SK-N-SH (cell line): Measurements from ENCODE around the gene PCDHGA11. TPM values are rescaled to one million over a fixed set of nuclear protein-coding genes. Genes with fewer than 3 reads are reported as not detected.
A peak's percentile ranks its signal among the peaks of the same experiment; 100 is the strongest.

Experiments
- CTCF ChIA-PET: fragments of 300-600, 350-600 bp; formaldehyde crosslinking; extraction: SDS; loops from one replicate; lab custom pipeline; 2021; lab: Yijun Ruan, JAX
- POLR2A ChIA-PET: fragments of 350-600 bp; sonication (Branson Sonifier 250); formaldehyde crosslinking; extraction: SDS; loops from one replicate; lab custom pipeline; 2020; ENCODE audit warnings: antibody characterized with exemption, inconsistent platforms; lab: Yijun Ruan, JAX
- DNase-seq: peaks from one replicate; pipeline ENCODE4 v3.0.0; 2012
- H2AFZ ChIP-seq: fragments of 200-600 bp; sonication (generic); 2 replicates; pipeline ENCODE4 v1.8.1; 2016; ENCODE audit warnings: antibody characterized with exemption, mild to moderate bottlenecking, low read depth
- H3F3A ChIP-seq: fragments of 200-600 bp; sonication (generic); replicated peaks from 2 replicates; pipeline ENCODE3; 2016; ENCODE audit warnings: antibody characterized with exemption, mild to moderate bottlenecking; ENCODE audit not compliant: insufficient read depth
- H3K27ac ChIP-seq, 2 experiments: fragments of 200-500 bp in 1 of 2; fragments of 200-600 bp in 1 of 2; sonication (Bioruptor generic) in 1 of 2; sonication (generic), shearing (Covaris generic) in 1 of 2; 2 replicates each; pipeline versions ENCODE4 v1.5.1 to v1.6.1; 2014 to 2016; ENCODE audit warnings: low read depth in 2 of 2, inconsistent platforms in 1 of 2, low read length in 1 of 2, mild to moderate bottlenecking in 1 of 2, mixed read lengths in 1 of 2
- H3K27me3 ChIP-seq: fragments of 200-600 bp; sonication (generic), shearing (Covaris generic); 2 replicates; pipeline ENCODE4 v1.6.1; 2016; ENCODE audit warnings: mixed run types; ENCODE audit not compliant: insufficient read depth
- H3K36me3 ChIP-seq, 2 experiments: fragments of 200-500 bp in 1 of 2; fragments of 200-600 bp in 1 of 2; sonication (Bioruptor generic) in 1 of 2; sonication (generic) in 1 of 2; replicated peaks in 1 of 2; 2 replicates each; pipeline versions ENCODE3 to v1.5.1; 2014 to 2016; ENCODE audit warnings: low read length in 1 of 2, mild to moderate bottlenecking in 1 of 2; ENCODE audit not compliant: insufficient read depth in 2 of 2, control insufficient read depth in 1 of 2
- H3K4me1 ChIP-seq, 2 experiments: fragments of 200-500 bp in 1 of 2; fragments of 200-600 bp in 1 of 2; sonication (Bioruptor generic) in 1 of 2; sonication (generic), shearing (Covaris generic) in 1 of 2; 2 replicates each; pipeline versions ENCODE4 v1.5.1 to v1.6.1; 2014 to 2016; ENCODE audit warnings: low read depth in 1 of 2, low read length in 1 of 2, mixed run types in 1 of 2; ENCODE audit not compliant: insufficient read depth in 2 of 2, control insufficient read depth in 1 of 2
- H3K4me2 ChIP-seq: fragments of 200-600 bp; sonication (generic), shearing (Covaris generic); 2 replicates; pipeline ENCODE4 v1.6.1; 2017; ENCODE audit warnings: mixed run types
- H3K4me3 ChIP-seq, 2 experiments: fragments of 200-500 bp in 1 of 2; fragments of 200-600 bp in 1 of 2; sonication (Bioruptor generic) in 1 of 2; sonication (generic), shearing (Covaris generic) in 1 of 2; 2 replicates each; pipeline versions ENCODE4 v1.5.1 to v1.8.1; 2014 to 2016; ENCODE audit warnings: low read depth in 2 of 2, inconsistent platforms in 1 of 2, low read length in 1 of 2, mild to moderate bottlenecking in 1 of 2, mixed read lengths in 1 of 2, moderate library complexity in 1 of 2
- H3K79me2 ChIP-seq: fragments of 200-600 bp; sonication (generic); 2 replicates; pipeline ENCODE4 v1.8.1; 2017; ENCODE audit warnings: mild to moderate bottlenecking; ENCODE audit not compliant: insufficient read depth
- H3K9ac ChIP-seq: fragments of 200-600 bp; sonication (generic); 2 replicates; pipeline ENCODE4 v1.6.1; 2017; ENCODE audit warnings: mixed run types
- H3K9me2 ChIP-seq: fragments of 200-600 bp; sonication (generic); 2 replicates; pipeline ENCODE4 v1.6.1; 2017; ENCODE audit warnings: mixed run types
- H3K9me3 ChIP-seq: fragments of 200-600 bp; sonication (generic); 2 replicates; pipeline ENCODE4 v1.6.1; 2017; ENCODE audit warnings: mixed run types, mild to moderate bottlenecking, moderate library complexity
- H4K20me1 ChIP-seq: fragments of 200-600 bp; sonication (generic); 2 replicates; pipeline ENCODE4 v1.6.1; 2017; ENCODE audit warnings: mild to moderate bottlenecking, mixed run types; ENCODE audit not compliant: insufficient read depth
- CHD2 ChIP-seq: fragments of 150-350 bp; IDR thresholded peaks from 2 replicates; pipeline ENCODE4 v1.6.1; 2018; ENCODE audit warnings: low read length; ENCODE audit not compliant: partially characterized antibody
- EP300 ChIP-seq, 2 experiments: IDR thresholded peaks; 2 replicates each; pipeline versions ENCODE4 v1.4.0 to v1.6.1; 2012; ENCODE audit warnings: borderline replicate concordance in 1 of 2, low read depth in 1 of 2, low read length in 1 of 2
- TAF1 ChIP-seq: IDR thresholded peaks from 2 replicates; pipeline ENCODE4 v1.6.1; 2012; ENCODE audit warnings: low read depth, mild to moderate bottlenecking, low read length, moderate library complexity, borderline replicate concordance
- TEAD4 ChIP-seq: IDR thresholded peaks from 2 replicates; pipeline ENCODE4 v1.4.0; 2012; ENCODE audit warnings: mild to moderate bottlenecking, borderline replicate concordance; ENCODE audit not compliant: insufficient read depth
- YY1 ChIP-seq: IDR thresholded peaks from 2 replicates; pipeline ENCODE4 v1.4.0; 2012; ENCODE audit warnings: low read depth, mild to moderate bottlenecking
- ZBTB33 ChIP-seq: IDR thresholded peaks from 2 replicates; pipeline ENCODE4 v1.4.0; 2012; ENCODE audit warnings: low read depth, borderline replicate concordance
- WGBS: methylation state at CpG from one replicate; pipeline ENCODE4 v1.1.6; 2017; ENCODE audit warnings: low lambda C conversion rate; 5-methylcytosine and 5-hydroxymethylcytosine counted together
- polyA plus RNA-seq, 3 experiments: library from polyadenylated mRNA; depleted of rRNA; stranded (reverse); fragments of >200 nt; gene quantifications; 2 replicates each; pipeline ENCODE4 v1.2.3, GENCODE V29; 2012

The PCDHGA11 gene
- polyA plus RNA-seq (2012; rRNA removed), result 0.18 and 0.23 TPM in 2 replicates
- polyA plus RNA-seq (2012; cell fraction: cytosol; rRNA removed), result 0.10 and 0.13 TPM in 2 replicates
- 0.73 and 0.85 TPM in 2 replicates for polyA plus RNA-seq (2012; cell fraction: nucleus; rRNA removed)

- CTCF ChIA-PET, result interaction anchor here (0.9 to 2.7 kb wide), 6 partner anchors 17 to 197 kb away, joined by 3 to 10 read pairs (median 6); partner anchors contain the start of gene PCDHB14
- H3K79me2 ChIP-seq, result peaks cover 23% of the 10 kb centered on the region
- H3K36me3 ChIP-seq, result peaks cover 3 to 57% of the 10 kb centered on the region in 2 experiments
- 93% methylated on average over 42 of the region's 42 CpGs for WGBS
- no peaks in the 10 kb centered on the region for H3K27me3 ChIP-seq
- no peak within 1 kb of the TSS for H2AFZ ChIP-seq
- TF ChIP-seq TEAD4, result no peak
- no peak for TF ChIP-seq ZBTB33
- TF ChIP-seq YY1, result no peak
- no peak for TF ChIP-seq EP300 (IDR thresholded peaks at IDR 0.05; ENCODE audit: borderline replicate concordance in 1 of 2, low read depth in 1 of 2, low read length in 1 of 2)
- no peak for TF ChIP-seq CHD2
- no peak for TF ChIP-seq TAF1
- TF ChIP-seq, all 33 proteins: peak for 0
- no peak for DNase-seq
- no peak within 1 kb of the TSS for H3K4me2 ChIP-seq
- POLR2A ChIA-PET, result no interaction called here
- no peaks in the 10 kb centered on the region for H3K9me2 ChIP-seq
- no peak within 1 kb of the TSS for H3K9ac ChIP-seq
- H4K20me1 ChIP-seq, result no peaks in the 10 kb centered on the region
- H3K4me3 ChIP-seq, result peak within 1 kb of the TSS in 1 of 2 experiments; percentile 22; a peak in 1 of 4 replicates
- H3K27ac ChIP-seq, result no peak within 1 kb of the TSS
- H3K9me3 ChIP-seq, result peaks cover 22% of the 10 kb centered on the region
- H3K4me1 ChIP-seq, result no peaks in the 10 kb centered on the region; a peak in 1 of 4 replicates
- peaks cover 4% of the 10 kb centered on the region for H3F3A ChIP-seq
These were observed at the start of gene PCDHGA11 for GRCh38 chr5:141420855-141421488. PCDHGA11 (plus strand) TSS chr5:141421051; CDS start chr5:141421228, 177 bp downstream.

GRCh38 chr5:141371572-141372475, 49.0 kb upstream of the PCDHGA11 start:
- H4K20me1 ChIP-seq, result no peaks in the 10 kb centered on the region
- 85% methylated on average over 58 of the region's 69 CpGs for WGBS
- H3K4me2 ChIP-seq, result no peak overlapping the region
- ChIA-PET CTCF (interaction anchor here (0.7 to 2.8 kb wide), 6 partner anchors 11 to 192 kb away, joined by 3 to 11 read pairs (median 4); partner anchors contain the start of gene TAF7), POLR2A (no interaction called here)
- H3F3A ChIP-seq, result no peaks in the 10 kb centered on the region
- no peaks in the 10 kb centered on the region for H3K79me2 ChIP-seq
- no peak overlapping the region for H3K9ac ChIP-seq
- no peak overlapping the region for H2AFZ ChIP-seq
- no peak overlapping the region for H3K27ac ChIP-seq
- no peak for TF ChIP-seq TEAD4
- H3K9me2 ChIP-seq, result no peaks in the 10 kb centered on the region
- no peaks in the 10 kb centered on the region for H3K4me1 ChIP-seq
- no peak for DNase-seq
- peaks cover 7% of the 10 kb centered on the region for H3K9me3 ChIP-seq
- no peaks in the 10 kb centered on the region for H3K27me3 ChIP-seq
- no peak overlapping the region; a peak in 1 of 4 replicates for H3K4me3 ChIP-seq
- peaks cover 0 to 16% of the 10 kb centered on the region in 2 experiments for H3K36me3 ChIP-seq
